HG03460 (cell line): ENCODE measurements around the gene ALDH7A1.
"Not testable (repeated sequence)": the region's sequence is repeated elsewhere in the genome, so short reads cannot be mapped to it uniquely, and the experiment has no call there.

Source experiments
- ATAC-seq: cut with Tn5 transposase; IDR thresholded peaks from one replicate; pipeline ENCODE4 v1.9.1; 2021; ENCODE audit not compliant: unreplicated experiment

Gene ALDH7A1

DNA sequence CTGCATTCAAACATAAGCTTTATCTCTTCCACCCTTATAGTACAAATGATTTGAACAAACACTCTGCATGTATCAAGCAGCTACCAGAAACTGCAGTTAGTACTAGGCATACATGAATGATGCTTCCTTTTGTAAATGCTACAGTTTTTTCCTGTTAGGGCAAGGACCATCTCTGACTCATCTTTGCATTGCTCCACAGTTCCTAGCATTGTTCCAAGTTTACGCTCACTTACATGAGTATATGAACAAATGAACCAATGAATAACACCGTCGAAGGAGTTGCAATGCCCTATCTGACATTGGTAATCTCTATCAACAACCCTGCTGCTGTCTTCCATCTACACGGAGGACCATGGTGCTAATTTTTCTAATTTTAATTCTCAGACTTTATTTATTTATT, 2.1 kb upstream of the ALDH7A1 start:
- ATAC-seq: no peak

DNA sequence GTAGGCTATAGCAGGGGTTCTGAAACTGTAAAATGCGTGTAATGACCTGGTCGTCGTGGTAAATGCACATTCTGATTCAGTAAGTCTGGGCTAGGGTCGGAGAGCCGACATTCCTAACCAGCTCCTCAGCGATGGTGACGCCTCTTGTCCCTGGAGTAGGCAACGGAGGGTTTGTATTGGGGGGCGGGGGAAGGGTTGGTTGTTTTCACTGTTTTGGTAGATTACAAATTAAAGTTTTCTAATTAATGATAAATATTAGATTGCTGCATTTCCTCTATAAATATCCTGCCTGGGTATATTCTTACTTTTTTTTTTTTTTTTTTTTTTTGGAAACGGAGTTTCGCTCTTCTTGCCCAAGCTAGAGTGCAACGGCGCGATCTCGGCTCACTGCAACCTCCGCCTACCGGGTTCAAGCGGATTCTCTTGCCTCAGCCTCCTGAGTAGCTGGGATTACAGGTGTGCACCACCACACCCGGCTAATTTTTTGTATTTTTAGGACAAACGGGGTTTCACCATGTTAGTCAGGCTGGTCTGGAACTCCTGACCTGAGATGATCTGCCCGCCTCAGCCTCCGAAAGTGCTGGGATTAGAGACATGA, 566 bp upstream of the ALDH7A1 start:
- peak; percentile 22 for ATAC-seq

DNA sequence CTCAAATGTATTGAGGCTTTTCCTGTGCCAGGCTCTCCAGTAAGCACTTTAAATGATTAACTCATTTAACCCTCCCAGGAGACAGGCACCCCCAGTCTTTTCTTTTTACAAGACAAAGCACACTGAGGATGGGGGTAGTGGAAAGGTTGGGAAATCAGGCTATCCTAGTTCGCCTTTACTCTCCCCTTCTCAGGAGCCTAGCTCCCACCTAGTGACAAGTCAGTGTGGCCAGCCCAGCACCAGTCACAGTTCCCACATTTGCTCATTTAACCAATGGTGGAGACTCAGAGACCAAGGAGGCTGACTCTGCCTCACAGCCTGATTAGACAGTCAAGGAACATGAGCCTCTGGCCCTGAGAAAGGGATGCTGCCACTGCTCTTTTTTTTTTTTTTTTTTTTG, 3.5 kb downstream of the ALDH7A1 start:
- ATAC-seq: no peak

DNA sequence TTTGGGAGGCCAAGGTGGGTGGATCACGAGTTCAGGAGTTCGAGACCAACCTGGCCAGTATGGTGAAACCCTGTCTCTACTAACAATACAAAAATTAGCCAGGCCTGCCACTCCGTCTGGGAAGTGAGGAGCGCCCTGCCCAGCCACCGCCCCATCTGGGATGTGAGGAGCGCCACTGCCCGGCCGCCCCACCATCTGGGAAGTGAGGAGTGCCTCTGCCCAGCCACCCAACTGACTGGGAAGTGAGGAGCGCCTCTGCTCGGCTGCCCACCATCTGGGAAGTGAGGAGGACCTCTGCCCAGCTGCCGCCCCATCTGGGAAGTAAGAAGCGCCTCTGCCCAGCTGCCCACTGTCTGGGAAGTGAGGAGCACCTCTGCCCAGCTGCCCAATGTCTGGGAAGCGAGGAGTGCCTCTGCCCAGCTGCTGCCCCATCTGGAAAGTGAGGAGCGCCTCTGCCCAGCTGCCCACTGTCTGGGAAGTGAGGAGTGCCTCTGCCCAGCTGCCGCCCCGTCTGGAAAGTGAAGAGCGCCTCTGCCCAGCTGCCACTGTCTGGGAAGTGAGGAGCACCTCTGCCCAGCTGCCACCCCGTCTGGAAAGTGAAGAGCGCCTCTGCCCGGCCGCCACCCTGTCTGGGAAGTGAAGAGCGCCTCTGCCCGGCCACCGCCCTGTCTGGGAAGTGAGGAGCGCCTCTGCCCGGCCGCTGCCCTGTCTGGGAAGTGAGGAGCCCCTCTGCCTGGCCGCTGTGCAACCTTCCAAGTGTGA, 5.3 kb downstream of the ALDH7A1 start:
- ATAC-seq: no peak

DNA sequence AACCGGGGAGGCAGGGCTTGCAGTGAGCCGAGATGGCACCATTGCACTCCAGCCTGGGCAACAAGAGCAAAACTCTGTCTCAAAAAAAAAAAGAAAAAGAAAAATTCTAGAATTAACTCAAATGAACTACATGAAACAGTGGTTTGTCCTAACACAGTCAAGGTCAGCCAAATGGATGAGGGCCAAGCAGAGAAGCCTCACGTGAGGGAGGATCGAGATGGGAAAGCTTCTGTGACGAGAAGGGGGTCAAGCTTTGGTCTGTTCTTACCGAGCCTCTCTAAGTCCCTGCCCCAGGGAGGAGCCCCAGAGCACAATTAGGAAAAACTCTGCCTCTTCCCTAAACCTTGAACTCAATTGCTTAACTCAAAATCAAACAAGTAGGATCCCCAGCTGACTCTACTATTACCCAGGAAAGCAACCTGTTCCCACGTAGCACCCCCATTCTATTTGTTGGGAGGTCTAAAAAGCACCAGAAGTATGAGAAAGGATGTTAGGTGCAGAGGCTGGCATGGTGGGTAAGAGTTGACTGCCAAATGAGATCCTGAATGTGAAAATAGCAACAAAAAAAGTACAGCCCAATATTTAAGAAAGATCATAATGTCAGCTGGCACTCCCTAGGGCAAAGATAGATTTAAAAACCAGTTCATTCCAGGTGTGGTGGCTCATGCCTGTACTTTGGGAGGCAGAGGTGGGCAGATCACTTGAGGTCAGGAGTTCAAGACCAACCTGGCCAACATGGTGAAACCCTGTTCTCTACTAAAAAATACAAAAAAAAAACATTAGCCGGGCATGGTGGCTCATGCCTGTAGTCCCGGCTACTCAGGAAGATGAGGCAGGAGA, 7.2 kb downstream of the ALDH7A1 start:
- ATAC-seq: no peak

DNA sequence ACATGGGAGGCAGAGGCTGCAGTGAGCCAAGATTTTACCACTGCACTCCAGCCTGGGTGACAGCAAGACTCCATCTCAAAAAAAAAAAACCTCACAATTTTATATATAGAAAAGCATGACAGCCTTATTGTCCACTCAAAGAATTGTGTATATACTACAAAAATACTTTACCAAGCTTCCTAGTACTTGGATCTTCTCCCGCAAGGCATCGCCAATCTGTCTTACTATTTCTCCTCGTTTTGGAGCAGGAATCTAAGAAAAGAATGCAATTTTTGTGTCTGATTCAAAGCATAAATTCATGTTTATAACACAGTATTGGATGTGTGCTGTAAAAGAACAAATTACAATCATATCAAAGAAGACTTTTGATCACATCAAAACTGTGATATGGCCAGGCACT, 11.3 kb downstream of the ALDH7A1 start:
- ATAC-seq: no peak

DNA sequence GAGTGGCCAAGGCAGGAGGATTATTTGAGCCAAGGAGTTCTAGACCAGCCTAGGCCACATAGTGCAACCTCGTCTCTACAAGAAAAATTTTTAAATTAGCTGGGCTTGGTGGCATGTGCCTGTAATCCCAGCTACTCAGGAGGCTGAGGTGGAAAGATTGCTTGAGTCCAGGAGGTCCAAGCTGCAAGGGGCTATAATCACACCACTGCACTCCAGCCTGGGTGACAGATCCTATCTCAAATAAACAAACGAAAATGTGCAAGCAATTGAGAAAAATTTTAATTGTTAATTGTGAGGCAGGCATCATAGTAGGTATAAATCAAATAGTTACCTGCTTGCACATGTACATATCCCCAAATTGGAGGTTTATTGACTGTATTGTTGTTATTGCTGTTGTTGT, 15.3 kb downstream of the ALDH7A1 start:
- no peak for ATAC-seq

DNA sequence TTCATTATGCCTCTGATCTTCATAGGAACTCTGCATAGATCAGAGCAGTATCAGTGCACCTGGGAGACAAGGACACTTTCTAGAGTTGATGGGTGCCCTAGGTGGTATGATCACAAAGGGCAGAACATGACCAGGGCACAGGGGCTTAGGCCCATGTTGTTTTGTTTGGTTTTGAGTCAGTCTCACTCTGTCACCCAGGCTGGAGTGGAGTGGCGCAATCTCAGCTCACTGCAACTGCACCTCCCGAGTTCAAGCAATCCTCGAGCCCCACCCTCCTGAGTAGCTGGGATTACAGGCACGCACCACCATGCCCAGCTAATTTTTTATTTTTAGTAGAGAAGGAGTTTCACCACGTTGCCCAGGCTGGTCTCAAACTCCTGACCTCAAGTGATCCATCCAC, 17.6 kb downstream of the ALDH7A1 start:
- no peak for ATAC-seq

DNA sequence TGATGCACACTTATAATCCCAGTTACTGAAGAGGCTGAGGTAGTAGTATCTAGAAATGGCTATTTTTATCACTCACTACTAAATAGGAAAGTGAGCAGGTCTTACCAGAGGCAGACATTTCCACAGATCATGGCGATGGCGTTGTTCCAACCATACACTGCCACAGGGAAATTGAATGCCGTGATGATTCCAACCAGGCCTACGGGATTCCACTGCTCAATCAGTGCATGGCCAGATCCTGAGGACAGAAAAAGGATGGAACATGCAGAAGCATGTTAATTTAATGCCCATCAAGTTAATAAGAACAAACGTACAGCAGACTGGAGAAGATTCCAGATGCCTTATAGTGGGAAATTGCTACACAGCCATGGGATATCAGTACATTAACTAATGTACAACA, 18.0 kb downstream of the ALDH7A1 start:
- no peak for ATAC-seq

DNA sequence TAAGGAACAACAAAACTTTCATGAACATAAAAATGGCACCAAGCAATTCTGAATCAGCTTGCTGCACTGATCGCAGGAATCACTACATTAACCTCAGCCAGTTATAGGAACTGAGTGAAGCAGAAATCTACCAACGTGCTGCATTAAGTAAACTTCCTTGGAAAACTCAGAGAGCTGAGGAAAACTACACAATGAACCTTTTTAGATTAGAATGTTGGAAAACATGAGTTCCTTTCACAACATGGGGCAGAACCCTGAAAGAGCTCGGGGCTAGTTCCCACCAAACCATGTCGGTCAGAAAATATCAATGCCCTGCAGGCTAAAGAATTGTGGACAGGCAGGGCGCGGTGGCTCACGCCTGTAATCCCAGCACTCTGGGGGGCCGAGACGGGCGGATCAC, 19.4 kb downstream of the ALDH7A1 start:
- ATAC-seq: no peak

DNA sequence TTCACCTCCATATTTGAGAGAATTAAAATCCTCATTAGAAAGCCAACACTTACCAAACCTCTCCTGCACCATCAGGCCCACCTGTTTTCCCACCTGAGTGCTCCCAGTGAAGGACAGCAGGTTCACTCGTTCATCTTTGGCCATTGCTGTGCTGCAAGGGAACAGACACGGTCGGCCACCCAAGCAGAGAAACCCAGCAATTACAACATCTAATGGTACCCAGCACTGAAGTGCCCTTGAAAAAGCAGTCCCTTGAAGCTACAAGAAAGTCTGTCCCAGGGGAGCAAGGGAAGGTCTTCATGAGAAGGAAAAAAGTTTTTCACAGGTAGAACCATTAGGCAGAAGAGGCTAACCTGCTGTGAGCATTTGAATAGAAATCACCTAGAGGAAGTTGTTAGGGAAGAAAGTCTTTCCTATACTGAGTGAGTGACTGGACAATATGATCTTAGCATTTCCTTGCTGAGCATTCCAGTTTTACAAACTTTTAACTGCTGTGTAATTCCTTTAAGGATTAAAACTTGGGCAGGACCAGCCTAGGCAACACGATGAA, 26.7 kb downstream of the ALDH7A1 start:
- no peak for ATAC-seq

DNA sequence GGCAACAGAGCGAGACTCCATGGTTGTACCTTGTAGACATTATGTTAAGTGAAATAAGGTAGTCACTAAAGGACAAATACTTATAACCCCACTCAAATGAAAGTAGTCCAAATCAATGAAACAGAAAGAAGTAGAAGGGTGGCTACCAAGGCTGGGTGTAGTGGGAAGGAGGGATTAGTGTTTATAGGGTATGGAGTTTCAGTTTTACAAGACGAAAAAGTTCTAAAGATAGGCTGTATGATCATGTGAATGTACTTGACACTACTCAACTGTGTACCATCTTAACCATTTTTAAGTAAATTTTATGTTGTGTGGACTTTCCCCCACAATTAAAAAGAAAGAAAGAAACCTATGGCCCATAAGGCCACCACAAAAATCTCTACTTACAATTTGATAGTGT, 32.2 kb downstream of the ALDH7A1 start:
- ATAC-seq: peak; percentile 92

DNA sequence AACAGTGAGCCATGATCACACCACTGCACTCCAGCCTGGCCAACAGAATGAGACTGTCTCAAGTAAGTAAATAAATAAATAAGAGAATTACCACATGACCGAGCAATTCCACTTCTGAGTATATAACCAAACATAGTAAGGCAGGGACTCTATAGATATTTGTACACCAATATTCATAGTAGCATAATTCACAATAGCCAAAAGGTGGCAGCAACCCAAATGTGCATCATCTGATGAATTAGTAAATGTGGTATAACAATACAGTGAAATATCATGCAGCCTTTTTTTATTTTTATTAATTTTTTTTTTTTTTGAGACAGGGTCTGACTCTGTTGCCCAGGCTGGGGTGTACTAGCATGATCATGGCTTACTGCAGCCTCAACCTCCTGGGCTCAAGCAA, 33.1 kb downstream of the ALDH7A1 start:
- no peak for ATAC-seq

DNA sequence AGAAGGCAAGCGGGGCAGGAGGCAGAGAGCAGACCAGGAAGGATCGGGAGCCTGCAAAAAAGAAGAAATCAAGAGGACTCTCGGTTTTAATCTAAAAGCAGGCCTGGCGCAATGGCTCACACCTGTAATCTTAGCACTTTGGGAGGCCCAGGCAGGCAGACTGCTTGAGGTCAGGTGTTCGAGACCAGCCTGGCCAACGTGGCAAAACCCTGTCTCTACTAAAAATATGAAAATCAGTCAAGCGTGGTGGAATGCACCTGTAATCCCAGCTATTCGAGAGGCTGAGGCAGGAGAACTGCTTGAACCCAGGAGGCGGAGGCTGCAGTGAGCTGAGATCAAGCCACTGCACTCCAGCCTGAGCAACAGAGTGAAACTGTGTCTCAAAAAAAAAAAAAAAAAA, 39.9 kb downstream of the ALDH7A1 start:
- ATAC-seq: not testable (repeated sequence)

DNA sequence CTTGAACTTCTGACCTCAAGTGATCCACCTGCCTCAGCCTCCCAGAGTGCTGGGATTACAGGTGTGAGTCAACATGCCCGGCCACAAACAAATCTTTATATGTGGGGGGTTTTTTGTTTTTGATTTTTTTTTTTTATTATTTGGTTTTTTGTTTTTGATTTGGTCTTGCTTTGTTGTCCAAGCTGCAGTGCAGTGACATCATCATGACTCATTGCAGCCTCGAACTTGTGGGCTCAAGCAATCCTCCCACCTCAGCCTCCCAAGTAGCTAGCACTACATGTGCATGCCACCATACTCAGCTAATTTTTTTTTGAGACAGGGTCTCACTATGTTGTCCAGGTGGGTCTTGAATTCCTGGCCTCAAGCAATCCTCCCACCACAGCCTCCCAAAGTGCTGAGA, 42.4 kb downstream of the ALDH7A1 start:
- no peak for ATAC-seq

DNA sequence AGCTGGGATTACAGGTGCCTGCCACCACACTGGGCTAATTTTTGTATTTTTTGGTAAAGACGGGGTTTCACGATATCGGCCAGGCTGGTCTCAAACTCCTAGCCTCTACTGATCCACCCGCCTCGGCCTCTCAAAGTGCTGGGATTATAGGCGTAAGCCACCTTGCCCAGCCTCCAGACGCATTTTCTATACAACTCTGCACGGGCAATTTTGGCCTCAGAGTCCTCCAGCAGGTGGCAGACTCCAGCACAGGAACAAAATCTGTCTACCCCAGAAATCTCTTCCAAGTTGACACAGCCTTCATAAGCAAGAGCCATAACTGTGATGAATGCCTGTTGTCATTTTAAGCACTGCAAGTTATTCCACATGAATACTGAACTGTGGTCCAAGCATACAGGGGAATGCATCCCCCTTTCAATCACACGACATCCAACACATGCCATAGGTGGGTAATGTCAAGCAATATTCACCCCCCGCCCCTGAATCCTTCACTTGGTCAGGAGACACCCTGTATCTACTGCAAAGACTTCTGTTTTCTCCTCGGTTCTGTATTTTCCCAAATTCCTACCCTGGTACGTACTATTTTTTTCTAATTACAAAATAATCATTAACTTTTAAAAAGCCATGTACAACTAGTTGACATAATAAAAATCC, 50.8 kb downstream of the ALDH7A1 start:
- no peak for ATAC-seq

DNA sequence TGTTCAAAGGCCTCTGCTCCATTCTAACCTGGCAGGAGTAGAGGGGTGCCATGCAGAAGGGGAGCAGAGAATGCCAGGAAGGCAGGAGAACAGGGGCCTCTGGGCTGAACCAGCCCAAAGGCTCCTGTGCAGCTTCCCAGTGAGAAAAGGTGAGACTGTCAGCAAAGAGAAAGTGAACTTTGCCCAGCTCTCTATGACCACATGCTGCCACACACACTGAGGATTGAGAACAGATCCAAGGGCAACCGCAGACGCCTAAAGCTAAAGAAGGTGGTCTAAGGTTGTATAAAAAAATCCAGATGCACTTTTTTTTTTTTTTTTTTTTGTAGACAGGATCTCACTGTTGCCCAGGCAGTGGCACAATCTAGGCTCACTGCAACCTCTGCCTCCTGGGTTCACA, 51.4 kb downstream of the ALDH7A1 start:
- ATAC-seq: no peak

DNA sequence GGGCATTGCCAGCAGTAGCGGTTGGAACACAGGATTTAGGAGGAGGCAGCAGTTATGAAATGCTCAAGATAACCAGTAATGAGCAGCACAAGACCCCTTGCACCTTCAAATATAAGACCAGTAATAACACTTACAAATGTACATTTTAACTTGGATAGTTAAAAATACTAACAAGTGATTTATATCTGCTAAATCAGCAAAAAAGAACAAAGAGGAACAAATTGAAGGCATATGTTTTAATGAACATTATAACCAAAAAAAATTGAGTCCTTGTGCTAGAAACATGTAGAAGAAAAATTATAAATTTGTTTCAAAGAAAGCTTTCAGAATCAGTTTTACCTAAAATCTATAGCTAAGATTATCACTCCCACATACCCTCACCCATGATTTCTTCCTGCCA, 52.0 kb downstream of the ALDH7A1 start:
- ATAC-seq: no peak

DNA sequence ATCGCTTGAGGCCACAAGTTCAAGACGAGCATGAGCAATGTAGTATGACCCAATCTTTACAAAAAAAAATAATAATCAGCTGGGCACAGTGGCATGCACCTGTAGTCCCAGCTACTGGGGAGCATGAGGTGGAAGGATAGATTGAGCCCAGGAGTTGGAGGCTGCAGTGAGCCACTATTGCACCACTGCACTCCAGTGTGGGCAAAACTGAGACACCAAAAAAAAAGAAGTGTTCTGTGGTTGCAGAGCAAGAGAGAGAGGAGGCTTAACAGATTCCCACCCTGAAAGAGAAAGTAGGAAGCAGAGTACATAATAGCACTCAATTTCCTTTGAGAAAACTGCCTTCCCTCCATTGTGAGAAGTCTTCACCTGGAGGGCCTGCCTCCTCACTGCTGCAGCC, 52.6 kb downstream of the ALDH7A1 start:
- no peak for ATAC-seq

DNA sequence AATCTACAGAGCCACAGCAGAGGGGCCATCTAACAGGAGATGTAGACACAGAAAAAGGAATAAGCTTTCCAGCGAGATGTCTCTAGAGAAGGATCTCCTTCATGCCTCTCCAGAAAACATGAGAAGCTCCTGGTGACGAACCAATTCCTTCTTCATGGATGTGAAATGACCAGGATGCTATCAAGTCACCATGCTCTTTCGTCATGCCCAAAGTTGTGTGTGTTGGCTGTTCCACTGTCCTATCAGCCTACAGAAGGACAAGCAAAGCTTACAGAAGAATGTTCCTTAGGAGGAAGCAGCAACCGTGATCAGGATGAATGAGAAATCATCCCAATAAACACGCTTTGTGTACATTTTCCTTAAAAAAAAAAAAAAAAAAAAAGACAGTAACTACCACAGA, 54.4 kb downstream of the ALDH7A1 start:
- no peak for ATAC-seq

DNA sequence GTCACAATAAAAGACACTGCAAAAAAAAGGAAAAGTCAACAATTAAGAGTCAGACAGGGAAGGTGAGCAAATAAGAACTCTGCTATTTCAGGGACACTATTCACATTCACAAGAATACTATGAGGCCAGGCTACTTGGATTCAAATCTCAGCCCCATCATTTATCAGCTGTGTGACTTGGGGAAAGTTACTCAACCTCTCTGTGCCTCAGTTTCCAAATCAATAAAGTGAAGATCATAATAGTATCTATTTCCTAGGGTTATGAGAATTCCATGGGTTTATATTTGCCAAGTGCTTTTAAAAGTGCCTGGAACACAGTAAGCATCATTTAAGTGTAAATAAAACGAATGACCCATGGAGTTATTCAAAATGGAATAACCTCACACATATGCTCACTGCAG, 56.4 kb downstream of the ALDH7A1 start:
- ATAC-seq: no peak
